Measurements from ENCODE around the gene WDR62. TPM values are rescaled to one million over a fixed set of nuclear protein-coding genes. Genes with fewer than 3 reads are reported as not detected.

The WDR62 gene
- total RNA-seq, 1 donor from 2014 or later = 2.1 TPM

DNA sequence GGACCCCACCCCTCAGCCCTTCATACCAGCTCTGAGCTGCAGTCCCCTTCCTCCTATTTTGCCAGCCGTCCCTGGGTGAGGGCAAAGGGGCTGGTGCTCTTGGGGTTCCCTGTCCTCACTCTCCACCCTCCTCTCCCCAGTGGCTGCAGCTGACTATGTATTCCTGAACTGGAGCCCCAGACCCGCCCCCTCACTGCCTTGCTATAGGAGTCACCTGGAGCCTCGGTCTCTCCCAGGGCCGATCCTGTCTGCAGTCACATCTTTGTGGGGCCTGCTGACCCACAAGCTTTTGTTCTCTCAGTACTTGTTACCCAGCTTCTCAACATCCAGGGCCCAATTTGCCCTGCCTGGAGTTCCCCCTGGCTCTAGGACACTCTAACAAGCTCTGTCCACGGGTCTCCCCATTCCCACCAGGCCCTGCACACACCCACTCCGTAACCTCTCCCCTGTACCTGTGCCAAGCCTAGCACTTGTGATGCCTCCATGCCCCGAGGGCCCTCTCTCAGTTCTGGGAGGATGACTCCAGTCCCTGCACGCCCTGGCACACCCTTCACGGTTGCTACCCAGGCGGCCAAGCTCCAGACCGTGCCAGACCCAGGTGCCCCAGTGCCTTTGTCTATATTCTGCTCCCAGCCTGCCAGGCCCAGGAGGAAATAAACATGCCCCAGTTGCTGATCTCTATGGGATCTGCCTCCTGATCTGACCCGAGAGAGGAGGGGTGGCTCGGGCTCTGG is 95.1 kb downstream of the WDR62 start:
- Histone ChIP-seq H3K4me1 (ENCODE audit: control insufficient read depth in 3 of 3, insufficient read depth in 3 of 3, low read length in 3 of 3) (peaks cover 29 to 37% (median 29%) of the 10 kb centered on the region in 3 donors), H3K27ac (ENCODE audit: low read depth, low read length) (peak overlapping the region; percentile 100), H3K9ac (ENCODE audit: low read depth in 1 of 3, low read length in 3 of 3) (peak overlapping the region in 1 of 3 donors; percentile 98), H3K36me3 (ENCODE audit: control insufficient read depth in 3 of 3, insufficient read depth in 3 of 3, low read length in 3 of 3) (peaks cover 46 to 57% (median 49%) of the 10 kb centered on the region in 3 donors), H3K9me3 (ENCODE audit: control insufficient read depth in 3 of 3, low read length in 3 of 3) (no peaks in the 10 kb centered on the region), H3K27me3 (ENCODE audit: control insufficient read depth in 3 of 3, insufficient read depth in 3 of 3, low read length in 3 of 3) (no peaks in the 10 kb centered on the region), H3K4me3 (ENCODE audit: low read length in 3 of 3) (no peak overlapping the region)

DNA sequence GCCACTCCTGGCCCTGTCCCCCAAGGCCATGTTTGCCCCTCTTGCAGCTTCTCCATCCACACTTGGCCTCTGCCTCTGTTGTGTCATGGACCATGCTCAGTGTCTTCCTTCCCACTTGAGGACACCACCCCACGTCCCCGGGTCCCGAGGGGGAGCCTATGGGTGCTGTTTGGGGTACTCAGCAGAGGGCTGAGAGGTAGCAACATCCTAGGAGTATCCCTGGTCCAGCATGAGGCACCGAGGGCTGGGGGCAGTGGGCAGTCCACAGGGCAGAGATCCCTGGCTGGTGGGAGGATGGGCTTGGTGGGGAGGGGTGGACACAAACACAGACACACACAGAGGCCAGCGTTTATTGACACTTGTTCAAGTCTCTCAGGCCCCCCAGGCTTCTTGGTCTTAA is 95.9 kb downstream of the WDR62 start:
- peak overlapping the region; percentile 100 for H3K27ac ChIP-seq (ENCODE audit: low read depth, low read length)
- H3K27me3 ChIP-seq (ENCODE audit: control insufficient read depth in 3 of 3, insufficient read depth in 3 of 3, low read length in 3 of 3) = no peaks in the 10 kb centered on the region
- H3K4me1 ChIP-seq (ENCODE audit: control insufficient read depth in 3 of 3, insufficient read depth in 3 of 3, low read length in 3 of 3) = peaks cover 29 to 37% (median 29%) of the 10 kb centered on the region in 3 donors
- peak overlapping the region; percentile 82 to 100 (median 98) for H3K9ac ChIP-seq (ENCODE audit: low read depth in 1 of 3, low read length in 3 of 3)
- no peaks in the 10 kb centered on the region for H3K9me3 ChIP-seq (ENCODE audit: control insufficient read depth in 3 of 3, low read length in 3 of 3)
- peaks cover 43 to 50% (median 44%) of the 10 kb centered on the region in 3 donors for H3K36me3 ChIP-seq (ENCODE audit: control insufficient read depth in 3 of 3, insufficient read depth in 3 of 3, low read length in 3 of 3)
- peak overlapping the region; percentile 75 to 89 (median 83) for H3K4me3 ChIP-seq (ENCODE audit: low read length in 3 of 3)

DNA sequence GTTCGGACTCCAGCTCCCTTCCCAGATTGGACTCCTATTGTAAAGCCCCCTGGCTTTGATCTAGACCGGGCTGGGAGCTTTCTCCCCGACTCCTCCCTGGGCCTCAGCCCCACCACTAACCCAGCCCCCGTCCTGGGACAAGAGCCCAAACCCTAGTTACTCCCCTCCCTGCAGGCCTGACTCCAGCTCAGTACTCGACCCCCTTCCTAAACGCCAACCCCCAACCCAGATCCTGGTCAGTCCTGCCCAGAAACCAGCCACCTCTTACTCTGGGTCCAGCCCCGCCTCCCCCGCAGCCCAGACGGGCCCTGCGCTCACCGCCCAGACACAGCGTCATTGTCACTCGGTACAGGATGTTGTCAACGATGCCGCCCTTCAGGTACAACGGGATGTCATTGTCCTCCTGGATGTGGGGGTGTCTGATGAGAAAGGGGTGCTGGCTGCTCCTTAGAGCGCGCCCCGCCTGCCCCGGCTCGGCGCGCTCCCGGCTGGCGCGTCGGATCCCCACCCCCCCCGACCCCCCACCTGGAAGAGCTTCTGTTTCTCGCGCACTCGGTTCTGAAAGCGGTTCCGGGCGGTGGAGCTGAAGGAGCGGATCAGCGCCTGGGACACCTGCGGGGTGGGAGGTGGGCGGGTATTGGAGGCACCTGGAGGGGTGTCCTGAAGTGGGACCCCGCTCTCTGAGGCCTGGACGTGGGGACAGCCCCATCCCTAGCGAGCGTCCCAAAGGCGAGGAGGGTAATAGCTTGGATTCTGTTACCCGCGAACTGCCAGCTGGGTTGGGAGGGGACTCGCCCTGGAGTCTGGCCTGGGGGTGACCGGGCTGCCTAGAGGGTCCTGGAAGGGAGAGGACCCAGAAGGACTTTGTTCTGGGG is 96.7 kb downstream of the WDR62 start:
- Histone ChIP-seq H3K9ac (ENCODE audit: low read depth in 1 of 3, low read length in 3 of 3) (peak overlapping the region; percentile 98 to 100 (median 100)), H3K4me3 (ENCODE audit: low read length in 3 of 3) (peak overlapping the region; percentile 75 to 89 (median 83)), H3K9me3 (ENCODE audit: control insufficient read depth in 3 of 3, low read length in 3 of 3) (no peaks in the 10 kb centered on the region), H3K27me3 (ENCODE audit: control insufficient read depth in 3 of 3, insufficient read depth in 3 of 3, low read length in 3 of 3) (no peaks in the 10 kb centered on the region), H3K4me1 (ENCODE audit: control insufficient read depth in 3 of 3, insufficient read depth in 3 of 3, low read length in 3 of 3) (peaks cover 27 to 35% (median 29%) of the 10 kb centered on the region in 3 donors), H3K36me3 (ENCODE audit: control insufficient read depth in 3 of 3, insufficient read depth in 3 of 3, low read length in 3 of 3) (peaks cover 35 to 42% (median 36%) of the 10 kb centered on the region in 3 donors), H3K27ac (ENCODE audit: low read depth, low read length) (peak overlapping the region; percentile 100)

DNA sequence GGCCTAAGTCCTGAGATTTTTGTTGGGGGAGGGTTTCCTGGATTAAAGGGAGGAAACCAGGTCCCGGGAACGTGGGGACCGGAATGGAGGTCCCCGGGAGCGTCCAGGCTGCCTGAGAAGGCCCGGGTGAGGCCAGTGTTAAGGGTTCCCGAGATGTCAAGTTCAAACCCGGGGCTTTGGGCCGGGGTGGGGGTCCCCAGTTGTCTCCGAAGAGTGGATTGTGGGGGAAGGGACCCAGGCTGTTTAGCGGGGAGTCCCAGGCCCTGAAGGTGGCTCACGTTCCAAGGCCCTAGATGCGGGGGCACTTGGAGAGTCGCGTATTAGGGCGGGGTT is 97.3 kb downstream of the WDR62 start:
- H3K9ac ChIP-seq (ENCODE audit: low read depth in 1 of 3, low read length in 3 of 3) = peak overlapping the region; percentile 98 to 100 (median 100)
- H3K4me1 ChIP-seq (ENCODE audit: control insufficient read depth in 3 of 3, insufficient read depth in 3 of 3, low read length in 3 of 3) = peaks cover 27 to 33% (median 29%) of the 10 kb centered on the region in 3 donors
- H3K36me3 ChIP-seq (ENCODE audit: control insufficient read depth in 3 of 3, insufficient read depth in 3 of 3, low read length in 3 of 3) = peaks cover 30 to 36% (median 30%) of the 10 kb centered on the region in 3 donors

DNA sequence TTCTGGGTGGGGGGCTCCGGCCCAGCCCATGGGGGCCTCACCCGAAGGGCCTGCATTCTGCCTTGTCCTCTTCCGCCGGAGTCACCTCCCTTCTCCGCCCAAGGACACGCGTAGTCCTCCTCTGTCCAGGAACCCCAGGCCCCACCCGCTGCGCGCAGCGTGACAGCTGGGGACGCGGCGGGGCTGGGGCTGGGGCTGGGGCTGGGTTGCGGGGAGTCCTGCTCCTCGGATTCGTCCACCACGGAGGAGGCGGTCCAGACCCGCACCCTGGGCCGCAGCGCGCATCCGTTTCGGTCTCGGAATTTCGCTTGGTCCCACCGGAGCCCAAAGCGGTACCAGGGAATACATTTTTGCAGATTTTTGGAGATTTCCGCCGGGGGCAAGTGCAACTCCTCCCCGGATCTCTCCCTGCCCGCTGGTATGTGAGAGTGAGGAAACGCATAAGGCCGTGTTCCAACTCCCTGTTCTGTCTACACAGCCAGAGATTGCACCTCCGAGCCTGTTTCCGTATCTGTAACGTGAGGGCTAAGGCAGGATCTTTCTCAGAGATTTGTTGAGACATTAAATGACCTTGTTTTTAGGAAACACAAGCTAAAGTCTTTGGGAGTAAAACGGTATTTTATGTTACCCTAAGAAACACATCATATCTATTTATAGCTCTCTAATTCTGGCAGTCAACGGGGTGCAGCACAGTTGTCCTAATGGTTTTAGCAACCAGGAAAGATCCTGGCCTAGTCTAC is 97.8 kb downstream of the WDR62 start, which contains the start of gene COX7A1:
TSS of gene COX7A1 (minus strand) at position 96 of the 740 bp plus-strand sequence. CDS start at position 56, 40 bp downstream.
- H3K9me3 ChIP-seq (ENCODE audit: control insufficient read depth in 3 of 3, low read length in 3 of 3) = no peaks in the 10 kb centered on the region
- peak within 1 kb of the TSS; percentile 75 to 89 (median 88) for H3K4me3 ChIP-seq (ENCODE audit: low read length in 3 of 3)
- peak within 1 kb of the TSS; percentile 100 for H3K27ac ChIP-seq (ENCODE audit: low read depth, low read length)
- H3K36me3 ChIP-seq (ENCODE audit: control insufficient read depth in 3 of 3, insufficient read depth in 3 of 3, low read length in 3 of 3) = peaks cover 26 to 32% (median 27%) of the 10 kb centered on the region in 3 donors
- H3K4me1 ChIP-seq (ENCODE audit: control insufficient read depth in 3 of 3, insufficient read depth in 3 of 3, low read length in 3 of 3) = peaks cover 27 to 33% (median 29%) of the 10 kb centered on the region in 3 donors
- no peaks in the 10 kb centered on the region for H3K27me3 ChIP-seq (ENCODE audit: control insufficient read depth in 3 of 3, insufficient read depth in 3 of 3, low read length in 3 of 3)
- peak within 1 kb of the TSS; percentile 98 to 100 (median 100) for H3K9ac ChIP-seq (ENCODE audit: low read depth in 1 of 3, low read length in 3 of 3)

More for the DNA sequence above, 97.3 kb downstream of the WDR62 start:
- Histone ChIP-seq H3K4me3 (ENCODE audit: low read length in 3 of 3) (peak overlapping the region; percentile 75 to 89 (median 83)), H3K27ac (ENCODE audit: low read depth, low read length) (peak overlapping the region; percentile 100), H3K27me3 (ENCODE audit: control insufficient read depth in 3 of 3, insufficient read depth in 3 of 3, low read length in 3 of 3) (no peaks in the 10 kb centered on the region), H3K9me3 (ENCODE audit: control insufficient read depth in 3 of 3, low read length in 3 of 3) (no peaks in the 10 kb centered on the region)

DNA sequence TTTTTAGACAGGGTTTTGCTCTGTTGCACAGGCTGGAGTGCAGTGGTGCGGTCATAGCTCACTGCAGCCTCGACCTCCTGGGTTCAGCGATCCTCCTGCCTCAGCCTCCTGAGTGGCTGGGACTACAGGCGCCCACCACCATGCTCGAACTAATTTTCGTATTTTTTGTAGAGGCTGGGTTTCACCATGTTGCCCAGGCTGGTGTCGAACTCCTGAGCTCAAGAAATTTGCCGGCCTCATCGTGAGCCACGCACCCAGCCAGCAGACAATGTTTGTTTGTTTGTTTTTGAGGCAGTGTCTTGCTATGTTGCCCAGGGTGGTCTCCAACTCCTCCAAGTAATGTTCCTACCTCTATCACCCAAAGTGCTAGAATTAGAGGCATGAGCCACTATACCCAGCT is 98.4 kb downstream of the WDR62 start:
- Histone ChIP-seq H3K27me3 (ENCODE audit: control insufficient read depth in 3 of 3, insufficient read depth in 3 of 3, low read length in 3 of 3) (no peaks in the 10 kb centered on the region), H3K9ac (ENCODE audit: low read depth in 1 of 3, low read length in 3 of 3) (peak overlapping the region; percentile 98 to 100 (median 99)), H3K4me3 (ENCODE audit: low read length in 3 of 3) (peak overlapping the region; percentile 75 to 89 (median 88)), H3K36me3 (ENCODE audit: control insufficient read depth in 3 of 3, insufficient read depth in 3 of 3, low read length in 3 of 3) (peaks cover 22 to 27% (median 22%) of the 10 kb centered on the region in 3 donors), H3K27ac (ENCODE audit: low read depth, low read length) (peak overlapping the region; percentile 100), H3K4me1 (ENCODE audit: control insufficient read depth in 3 of 3, insufficient read depth in 3 of 3, low read length in 3 of 3) (peaks cover 27 to 33% (median 29%) of the 10 kb centered on the region in 3 donors), H3K9me3 (ENCODE audit: control insufficient read depth in 3 of 3, low read length in 3 of 3) (no peaks in the 10 kb centered on the region)

Other genes starting within 250 kb of the WDR62 start
- not detected for gene PRODH2, start 242.1 kb upstream of the WDR62 start, total RNA-seq
- under 0.01 TPM for gene NPHS1, start 202.4 kb upstream of the WDR62 start, total RNA-seq
- not detected for gene KIRREL2, start 198.0 kb upstream of the WDR62 start, total RNA-seq
- gene APLP1, start 186.3 kb upstream of the WDR62 start, total RNA-seq = 2.1 TPM
- gene NFKBID, start 154.4 kb upstream of the WDR62 start, total RNA-seq = 3.7 TPM
- gene HCST, start 152.4 kb upstream of the WDR62 start, total RNA-seq = 1.6 TPM
- gene TYROBP, start 146.6 kb upstream of the WDR62 start, total RNA-seq = 9.9 TPM
- gene LRFN3, start 118.5 kb upstream of the WDR62 start, total RNA-seq = 0.52 TPM
- 8.4 TPM for gene SDHAF1, start 59.7 kb upstream of the WDR62 start, total RNA-seq
- not detected for gene SYNE4, start 46.1 kb upstream of the WDR62 start, total RNA-seq
- gene ALKBH6, start 40.7 kb upstream of the WDR62 start, total RNA-seq = 4.7 TPM
- gene CLIP3, start 22.0 kb upstream of the WDR62 start, total RNA-seq = 1.0 TPM
- gene THAP8, start 612 bp upstream of the WDR62 start, total RNA-seq = 2.1 TPM
- gene OVOL3, start 56.2 kb downstream of the WDR62 start, total RNA-seq = not detected
- 121 TPM for gene POLR2I, start 60.0 kb downstream of the WDR62 start, total RNA-seq
- gene TBCB, start 60.6 kb downstream of the WDR62 start, total RNA-seq = 97.6 TPM
- gene CAPNS1, start 85.2 kb downstream of the WDR62 start, total RNA-seq = 195 TPM
- 141 TPM for gene COX7A1, start 97.5 kb downstream of the WDR62 start, total RNA-seq
- 9.4 TPM for gene ZNF565, start 159.8 kb downstream of the WDR62 start, total RNA-seq
- gene ZNF146, start 160.2 kb downstream of the WDR62 start, total RNA-seq = 45.9 TPM